HCT116 (cell line): ENCODE data around the gene IL6R. TPM values are rescaled to one million over a fixed set of nuclear protein-coding genes. Genes with fewer than 3 reads are reported as not detected.

Source experiments
- ATAC-seq: fragments of 200-7000 bp; cut with Tn5 transposase; 2 replicates; pipeline ENCODE4 v1.9.1; 2020; ENCODE audit warnings: mild to moderate bottlenecking, moderate library complexity
- BruUV-seq: library from RNA; stranded (reverse); fragments of 400-500 nt; replicated peaks from 2 replicates; lab custom pipeline; 2021; lab: Mats Ljungman, UMichigan
- CTCF ChIA-PET: fragments of 300-600 bp; sonication (Branson Sonifier 250); formaldehyde crosslinking; loops from one replicate; lab custom pipeline; 2021; ENCODE audit warnings: antibody characterized with exemption; lab: Charles Lee
- POLR2A ChIA-PET: fragments of 300-600, 350-600 bp; sonication (Branson Sonifier 250); formaldehyde crosslinking; loops from one replicate; lab custom pipeline; 2021; ENCODE audit warnings: antibody characterized with exemption; lab: Charles Lee
- RAD21 ChIA-PET, 2 experiments: fragments of 300-600 bp; sonication (Branson Sonifier 250); formaldehyde crosslinking; loops; one replicate each; lab custom pipeline; 2023; ENCODE audit warnings: low total read pairs in 2 of 2; ENCODE audit not compliant: uncharacterized antibody in 2 of 2, unreplicated experiment in 2 of 2, low non-redundant PET in 1 of 2; lab: Charles Lee
- DNase-seq: peaks from one replicate; pipeline ENCODE4 v3.0.0-alpha.2; 2010; ENCODE audit warnings: low read depth, low spot score
- H2AFZ ChIP-seq: fragments of 200-600 bp; shearing (Covaris generic), sonication (generic); 2 replicates; pipeline ENCODE4 v1.6.1; 2017; ENCODE audit warnings: low read depth, mixed run types, mixed read lengths, antibody characterized with exemption, low read length; ENCODE audit not compliant: poor library complexity, severe bottlenecking
- H3K27ac ChIP-seq: 2 replicates; pipeline ENCODE4 v1.5.1; 2012; ENCODE audit warnings: low read depth, low read length
- H3K27me3 ChIP-seq: fragments of 200-600 bp; sonication (generic); 2 replicates; pipeline ENCODE4 v1.6.1; 2016; ENCODE audit warnings: mixed run types, low read length, mixed read lengths; ENCODE audit not compliant: insufficient read depth
- H3K36me3 ChIP-seq, 2 experiments: fragments of 200-500 bp in 1 of 2; fragments of 200-600 bp in 1 of 2; sonication (Bioruptor generic) in 1 of 2; sonication (generic) in 1 of 2; 2 replicates each; pipeline versions ENCODE4 v1.5.1 to v1.6.1; 2014 to 2016; ENCODE audit warnings: low read length in 2 of 2, inconsistent platforms in 1 of 2, mixed read lengths in 1 of 2, mixed run types in 1 of 2; ENCODE audit not compliant: insufficient read depth in 2 of 2, control insufficient read depth in 1 of 2
- H3K4me1 ChIP-seq, 2 experiments: fragments of 200-600 bp in 1 of 2; sonication (generic) in 1 of 2; 2 replicates each; pipeline versions ENCODE4 v1.5.1 to v1.6.1; 2012 to 2017; ENCODE audit warnings: low read length in 2 of 2, inconsistent platforms in 1 of 2, mild to moderate bottlenecking in 1 of 2, mixed read lengths in 1 of 2, mixed run types in 1 of 2, moderate library complexity in 1 of 2; ENCODE audit not compliant: insufficient read depth in 2 of 2, control insufficient read depth in 1 of 2
- H3K4me2 ChIP-seq: fragments of 200-600 bp; sonication (generic); 2 replicates; pipeline ENCODE4 v1.6.1; 2017; ENCODE audit warnings: mixed run types, low read length, mixed read lengths
- H3K4me3 ChIP-seq, 2 experiments: fragments of 200-600 bp in 1 of 2; sonication (generic) in 1 of 2; replicated peaks in 1 of 2; 2 replicates each; pipeline ENCODE4 v1.5.1; 2011 to 2016; ENCODE audit warnings: low read length in 2 of 2, control low read depth in 1 of 2, low read depth in 1 of 2, mild to moderate bottlenecking in 1 of 2, mixed read lengths in 1 of 2, mixed run types in 1 of 2
- H3K79me2 ChIP-seq: fragments of 200-600 bp; sonication (generic); 2 replicates; pipeline ENCODE4 v1.6.1; 2017; ENCODE audit warnings: mild to moderate bottlenecking, mixed run types, low read length, moderate library complexity, mixed read lengths; ENCODE audit not compliant: insufficient read depth
- H3K9ac ChIP-seq: fragments of 200-600 bp; sonication (generic); 2 replicates; pipeline ENCODE4 v1.6.1; 2016; ENCODE audit warnings: low read length, mixed read lengths
- H3K9me2 ChIP-seq: fragments of 200-600 bp; sonication (generic), shearing (Covaris generic); 2 replicates; pipeline ENCODE4 v1.6.1; 2017; ENCODE audit warnings: mixed run types, mild to moderate bottlenecking, moderate library complexity; ENCODE audit not compliant: insufficient read depth
- H3K9me3 ChIP-seq, 2 experiments: fragments of 200-500 bp in 1 of 2; fragments of 200-600 bp in 1 of 2; sonication (Bioruptor generic) in 1 of 2; sonication (generic) in 1 of 2; 2 replicates each; pipeline ENCODE4 v1.6.1; 2014 to 2017; ENCODE audit warnings: low read length in 2 of 2, mixed read lengths in 2 of 2, inconsistent platforms in 1 of 2, low read depth in 1 of 2, mild to moderate bottlenecking in 1 of 2, mixed run types in 1 of 2, moderate library complexity in 1 of 2; ENCODE audit not compliant: control insufficient read depth in 1 of 2, insufficient read depth in 1 of 2
- H4K20me1 ChIP-seq: fragments of 200-600 bp; sonication (generic), shearing (Covaris generic); 2 replicates; pipeline ENCODE4 v1.6.1; 2017; ENCODE audit warnings: mixed run types, mild to moderate bottlenecking, moderate library complexity; ENCODE audit not compliant: insufficient read depth
- ATF3 ChIP-seq: IDR thresholded peaks from 2 replicates; pipeline ENCODE4 v1.6.1; 2012
- CBX3 ChIP-seq: IDR thresholded peaks from 2 replicates; pipeline ENCODE4 v1.6.1; 2012; ENCODE audit warnings: low read depth
- CEBPB ChIP-seq: IDR thresholded peaks from 2 replicates; pipeline ENCODE4 v1.6.1; 2012; ENCODE audit warnings: low read depth
- CTCF ChIP-seq, 3 experiments: fragments of 200-600 bp in 1 of 3; sonication (generic) in 1 of 3; IDR thresholded peaks in 2 of 3; conservative IDR thresholded peaks in 1 of 3; 2 replicates each; pipeline ENCODE4 v1.5.1; 2012 to 2017; ENCODE audit warnings: low read depth in 2 of 3, low read length in 2 of 3, antibody characterized with exemption in 1 of 3, borderline replicate concordance in 1 of 3, control low read depth in 1 of 3, mild to moderate bottlenecking in 1 of 3, mixed read lengths in 1 of 3, mixed run types in 1 of 3, moderate library complexity in 1 of 3; ENCODE audit not compliant: insufficient read depth in 1 of 3
- EGR1 ChIP-seq: IDR thresholded peaks from 2 replicates; pipeline ENCODE4 v1.6.1; 2012; ENCODE audit warnings: low read depth
- ELF1 ChIP-seq: IDR thresholded peaks from 2 replicates; pipeline ENCODE4 v1.6.1; 2012; ENCODE audit warnings: low read depth, borderline replicate concordance
- EZH2 ChIP-seq: fragments of 200-600 bp; sonication (generic); IDR thresholded peaks from 2 replicates; pipeline ENCODE4 v1.6.1; 2017; ENCODE audit warnings: antibody characterized with exemption, mixed run types
- JUND ChIP-seq: IDR thresholded peaks from 2 replicates; pipeline ENCODE4 v1.6.1; 2012
- MAX ChIP-seq: IDR thresholded peaks from 2 replicates; pipeline ENCODE4 v1.6.1; 2012
- POLR2A ChIP-seq: IDR thresholded peaks from 2 replicates; pipeline ENCODE4 v1.7.0; 2011; ENCODE audit warnings: borderline replicate concordance; ENCODE audit not compliant: insufficient read depth, insufficient read length; ENCODE audit errors: extremely low read depth
- POLR2AphosphoS5 ChIP-seq: IDR thresholded peaks from 2 replicates; pipeline ENCODE4 v1.6.1; 2011; ENCODE audit warnings: mild to moderate bottlenecking, low read depth, low read length, moderate library complexity
- REST ChIP-seq: IDR thresholded peaks from 2 replicates; pipeline ENCODE4 v1.6.1; 2012; ENCODE audit warnings: low read depth
- SP1 ChIP-seq: IDR thresholded peaks from 2 replicates; pipeline ENCODE4 v1.6.1; 2012; ENCODE audit warnings: low read depth
- SRF ChIP-seq: IDR thresholded peaks from 2 replicates; pipeline ENCODE4 v1.6.1; 2012; ENCODE audit warnings: low read depth
- TCF7L2 ChIP-seq: IDR thresholded peaks from 2 replicates; pipeline ENCODE4 v1.7.0; 2011; ENCODE audit warnings: borderline replicate concordance, inconsistent platforms; ENCODE audit not compliant: insufficient read depth, insufficient read length; ENCODE audit errors: extremely low read depth
- YY1 ChIP-seq: IDR thresholded peaks from 2 replicates; pipeline ENCODE4 v1.6.1; 2011; ENCODE audit warnings: low read length, low read depth, moderate library complexity, mild to moderate bottlenecking; ENCODE audit not compliant: insufficient replicate concordance; ENCODE audit errors: extremely low read depth
- ZBTB33 ChIP-seq: IDR thresholded peaks from 2 replicates; pipeline ENCODE4 v1.6.1; 2011; ENCODE audit warnings: mild to moderate bottlenecking, low read length, moderate library complexity; ENCODE audit not compliant: insufficient replicate concordance; ENCODE audit errors: extremely low read depth
- ZFX ChIP-seq: fragments of 450-650 bp; IDR thresholded peaks from 2 replicates; pipeline ENCODE4 v1.6.1; 2017
- ZNF274 ChIP-seq: fragments of 200-500 bp; sonication (Bioruptor generic); IDR thresholded peaks from 2 replicates; pipeline ENCODE4 v1.6.1; 2014; ENCODE audit warnings: mild to moderate bottlenecking, low read depth, low read length, inconsistent platforms
- intact Hi-C: fragments of 100-400 bp; cut with micrococcal nuclease; formaldehyde crosslinking; loops from 2 replicates; pipeline ENCODE4 v1.10.0; 2022
- total RNA-seq: library from RNA; stranded (reverse); gene quantifications from one replicate; pipeline ENCODE4 v1.2.1, GENCODE V29; 2021; ENCODE audit not compliant: unreplicated experiment

Gene IL6R
- total RNA-seq, 1 experiment from 2014 or later: 6.8 TPM

GRCh38 chr1:154443274-154444013 is 38.3 kb downstream of the IL6R start:
- Histone ChIP-seq H4K20me1 (no peaks in the 10 kb centered on the region), H3K27me3 (no peaks in the 10 kb centered on the region), H3K36me3 (no peaks in the 10 kb centered on the region), H3K4me3 (no peak overlapping the region), H3K9ac (no peak overlapping the region), H3K9me2 (no peaks in the 10 kb centered on the region), H3K27ac (no peak overlapping the region), H2AFZ (no peak overlapping the region), H3K79me2 (no peaks in the 10 kb centered on the region), H3K4me2 (no peak overlapping the region), H3K4me1 (peaks cover 14 to 35% of the 10 kb centered on the region in 2 experiments), H3K9me3 (no peaks in the 10 kb centered on the region)
- intact Hi-C loops: no loop called here
- RAD21 ChIA-PET: no interaction called here
- BruUV-seq: no TSS peak
- no peak for ATAC-seq
- POLR2A ChIA-PET: no interaction called here
- no peak for TF ChIP-seq ZBTB33
- TF ChIP-seq JUND: no peak
- no peak for TF ChIP-seq CTCF (IDR thresholded peaks at IDR 0.05 in 2 of 3, conservative IDR thresholded peaks at IDR 0.05 in 1 of 3; ENCODE audit: borderline replicate concordance in 1 of 3, insufficient read depth in 1 of 3, low read depth in 2 of 3, low read length in 2 of 3)
- no peak for TF ChIP-seq SP1
- TF ChIP-seq CBX3: no peak
- no peak for TF ChIP-seq TCF7L2
- TF ChIP-seq POLR2AphosphoS5: no peak
- TF ChIP-seq CEBPB: no peak
- TF ChIP-seq EGR1: no peak
- TF ChIP-seq EZH2: no peak
- no peak for TF ChIP-seq MAX
- no peak for TF ChIP-seq YY1
- no peak for TF ChIP-seq REST
- no peak for TF ChIP-seq SRF
- no peak for TF ChIP-seq ELF1
- TF ChIP-seq POLR2A: no peak
- no peak for TF ChIP-seq ATF3
- TF ChIP-seq ZNF274: no peak
- no peak for TF ChIP-seq ZFX
- CTCF ChIA-PET: interaction anchor here (1.0 kb wide), 1 partner anchor 38 kb away, joined by 3 read pairs; no protein-coding TSS in a partner anchor
- no peak for DNase-seq
